HG03025 (cell line): Measurements from ENCODE around the gene CAP2.

Experiments
- ATAC-seq: cut with Tn5 transposase; IDR thresholded peaks from one replicate; pipeline ENCODE4 v1.9.1; 2021; ENCODE audit warnings: mild to moderate bottlenecking, moderate library complexity; ENCODE audit not compliant: unreplicated experiment, low FRiP score

The CAP2 gene

DNA sequence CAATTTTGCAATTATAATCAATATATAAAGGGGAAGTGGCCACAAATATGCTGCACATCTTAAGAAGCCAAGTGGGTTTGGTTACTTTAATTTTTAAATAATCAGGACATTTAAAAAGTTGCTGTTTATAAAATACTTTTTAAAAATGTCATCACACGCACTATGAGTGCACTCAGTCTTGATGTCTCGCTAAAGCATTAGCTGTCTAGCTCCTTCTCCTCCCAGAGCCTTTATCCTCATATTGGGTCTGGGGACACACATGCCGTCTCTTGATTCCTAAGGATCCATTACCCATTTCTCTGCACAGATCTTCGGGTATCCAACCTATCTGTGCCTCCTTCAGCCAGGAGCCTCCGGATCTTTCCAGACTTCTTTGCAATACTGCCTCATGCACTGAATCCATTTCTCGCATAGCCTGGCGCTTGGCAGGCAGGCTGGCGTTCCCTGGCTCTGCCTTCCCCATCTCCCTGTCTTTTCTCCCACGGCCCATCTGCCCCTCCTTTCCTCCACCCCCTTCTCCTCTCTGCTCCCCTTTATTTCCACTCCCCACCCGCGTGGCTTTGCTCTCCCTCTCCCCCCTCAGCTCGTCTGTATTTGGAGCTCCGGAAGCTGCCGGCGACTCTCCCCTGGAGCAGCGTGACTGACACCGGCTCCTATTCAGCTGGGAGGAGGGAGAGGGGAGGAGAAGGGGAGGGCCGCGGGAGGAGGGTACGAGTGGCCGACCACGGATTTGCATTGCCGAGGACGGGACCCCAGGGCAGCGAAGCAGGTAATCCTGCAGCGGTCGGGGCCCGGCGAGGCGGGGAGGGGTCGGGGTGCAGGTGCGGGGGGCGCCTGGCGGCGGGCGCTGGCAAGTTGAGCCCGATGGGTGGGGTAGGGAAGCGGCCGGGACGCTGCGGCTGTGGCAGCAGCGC is at the start of gene CAP2:
Gene CAP2, plus strand, starts transcription at position 618 of the 914 bp plus-strand sequence. CDS start 27,961 bp downstream, outside the sequence.
- no peak for ATAC-seq

DNA sequence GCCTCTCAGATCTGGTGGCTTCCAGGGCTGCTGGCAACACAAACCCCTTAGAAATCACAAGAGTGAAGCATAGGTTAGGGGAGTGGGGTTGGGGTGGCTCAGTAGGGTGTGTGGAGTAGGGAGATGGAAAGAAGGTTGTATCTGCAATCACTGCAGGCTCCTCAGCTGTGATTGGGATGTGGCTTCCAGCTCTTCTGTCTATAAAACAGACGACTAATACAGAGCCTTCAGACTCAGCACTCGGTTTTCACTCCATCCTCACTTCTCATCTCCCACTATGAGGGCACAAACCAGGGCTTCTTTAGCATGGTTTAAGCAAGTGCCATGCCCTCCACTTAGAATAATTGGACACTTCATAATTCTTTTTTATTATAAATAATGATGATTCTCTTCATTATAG is 46.4 kb upstream of the CAP2 start:
- no peak for ATAC-seq

DNA sequence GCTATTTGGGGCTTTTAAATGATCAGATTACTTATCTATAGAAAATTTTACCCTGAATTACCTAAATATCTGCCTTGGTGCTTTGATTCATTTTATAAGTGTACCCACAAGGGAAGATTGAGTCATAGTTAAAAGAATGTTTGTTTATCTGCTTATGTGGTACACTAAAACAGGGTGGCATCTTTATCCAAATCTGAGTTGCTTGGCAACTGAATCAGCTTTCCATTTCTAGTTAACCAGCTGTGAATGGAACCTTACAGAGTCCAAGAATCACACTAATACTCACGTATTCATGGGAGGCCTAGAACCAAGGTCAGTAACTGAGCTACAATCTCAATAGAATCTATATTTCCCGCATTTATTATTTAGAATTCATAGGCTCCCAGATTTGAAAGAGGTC is 44.0 kb upstream of the CAP2 start:
- ATAC-seq, result no peak

DNA sequence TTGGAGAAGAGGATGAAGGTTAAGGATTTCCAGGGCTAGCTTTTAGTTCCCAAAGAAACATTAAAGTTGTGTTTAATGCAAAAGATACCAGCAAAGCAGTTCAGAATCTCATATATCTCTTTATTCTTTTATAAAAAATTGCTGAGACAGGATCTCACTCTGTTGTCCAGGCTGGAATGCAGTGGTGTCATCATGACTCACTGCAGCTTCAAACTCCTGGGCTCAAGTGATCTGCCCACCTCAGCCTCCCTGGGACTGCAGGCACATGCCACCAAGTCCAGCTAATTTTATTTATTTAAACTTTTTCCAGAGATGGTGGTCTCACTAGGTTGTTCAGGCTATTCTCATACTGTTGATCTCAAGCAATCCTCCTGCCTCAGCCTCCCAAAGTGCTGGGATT is 41.1 kb upstream of the CAP2 start:
- ATAC-seq, result no peak

GRCh38 chr6:17353440-17354175 is 39.8 kb upstream of the CAP2 start:
- ATAC-seq, result no peak

- no peak for ATAC-seq
These were observed 38.5 kb upstream of the CAP2 start for GRCh38 chr6:17354700-17355403.

DNA sequence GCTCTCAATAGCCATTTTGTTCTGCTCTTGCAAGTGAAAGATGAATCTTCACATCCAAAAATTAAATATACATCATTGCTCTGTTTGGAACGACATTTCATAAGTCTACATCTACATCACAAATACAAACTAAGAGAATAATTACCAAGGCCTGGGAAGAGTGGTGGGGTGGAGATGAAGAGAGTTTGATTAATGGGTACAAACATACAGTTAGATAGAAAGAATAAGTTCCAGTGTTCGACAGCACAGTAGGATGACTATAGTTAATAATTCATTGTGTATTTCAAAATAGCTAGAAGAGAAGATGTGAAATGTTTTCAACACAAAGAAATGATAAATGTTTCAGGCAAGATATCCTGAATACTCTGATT is 38.0 kb upstream of the CAP2 start:
- ATAC-seq, result no peak

GRCh38 chr6:17358515-17358914 is 34.9 kb upstream of the CAP2 start:
- no peak for ATAC-seq

DNA sequence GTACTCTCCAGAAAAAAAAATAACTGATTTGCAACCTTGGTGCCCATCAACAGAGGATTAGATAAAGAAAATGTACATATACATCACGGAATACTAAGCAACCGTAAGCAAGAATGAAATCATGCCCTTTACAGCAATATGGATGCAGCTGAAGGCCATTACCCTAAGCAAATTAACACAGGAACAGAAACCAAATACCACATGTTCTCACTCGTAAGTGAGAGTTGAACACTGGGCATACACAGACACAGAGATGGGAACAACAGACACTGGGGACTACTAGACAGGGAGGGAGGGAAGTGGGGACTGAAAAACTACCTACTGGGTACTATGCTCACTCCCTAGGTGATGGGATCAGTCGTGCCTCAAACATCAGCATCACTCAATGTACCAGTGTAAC is 32.8 kb upstream of the CAP2 start:
- ATAC-seq, result no peak

DNA sequence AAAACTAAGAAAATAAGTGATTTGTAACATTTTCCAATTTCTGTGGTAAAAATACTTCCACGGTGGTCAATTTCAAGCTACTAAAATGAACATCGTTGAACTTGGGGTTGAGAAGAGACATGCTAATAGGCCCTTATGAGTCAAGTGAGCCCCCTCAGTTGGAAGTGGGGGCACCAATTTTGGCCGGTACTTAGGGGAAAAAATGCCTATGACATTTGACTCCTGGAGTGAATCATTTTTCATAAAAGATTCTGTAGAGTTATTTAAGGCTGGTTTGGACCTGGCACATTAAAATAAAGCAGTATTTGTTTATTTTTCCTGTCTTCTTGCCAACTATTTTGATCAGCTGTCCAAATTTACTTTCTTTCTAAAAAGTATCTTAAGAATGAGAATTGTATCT is 32.4 kb upstream of the CAP2 start:
- no peak for ATAC-seq

GRCh38 chr6:17365961-17366360 is 27.4 kb upstream of the CAP2 start:
- ATAC-seq, result no peak

DNA sequence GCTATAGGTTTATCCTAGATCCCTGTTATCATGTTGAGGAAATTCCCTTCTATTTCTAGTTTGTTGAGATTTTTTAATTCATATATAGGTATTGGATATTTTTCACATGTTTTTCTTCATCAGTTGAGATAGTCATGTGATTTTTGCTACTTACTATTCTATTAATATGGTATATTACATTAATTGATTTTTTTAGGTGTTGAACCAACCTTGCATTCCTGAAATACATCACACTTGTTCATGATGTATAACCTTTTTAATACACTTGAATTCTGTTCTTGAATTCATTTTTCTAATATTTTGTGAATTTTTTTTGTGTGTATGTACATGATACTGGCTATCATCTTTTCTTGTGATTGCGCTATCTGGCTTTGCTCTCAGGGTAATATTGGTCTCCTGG is 25.5 kb upstream of the CAP2 start:
- ATAC-seq, result no peak

- ATAC-seq, result no peak
These were observed 11.8 kb upstream of the CAP2 start for GRCh38 chr6:17381424-17382147.

DNA sequence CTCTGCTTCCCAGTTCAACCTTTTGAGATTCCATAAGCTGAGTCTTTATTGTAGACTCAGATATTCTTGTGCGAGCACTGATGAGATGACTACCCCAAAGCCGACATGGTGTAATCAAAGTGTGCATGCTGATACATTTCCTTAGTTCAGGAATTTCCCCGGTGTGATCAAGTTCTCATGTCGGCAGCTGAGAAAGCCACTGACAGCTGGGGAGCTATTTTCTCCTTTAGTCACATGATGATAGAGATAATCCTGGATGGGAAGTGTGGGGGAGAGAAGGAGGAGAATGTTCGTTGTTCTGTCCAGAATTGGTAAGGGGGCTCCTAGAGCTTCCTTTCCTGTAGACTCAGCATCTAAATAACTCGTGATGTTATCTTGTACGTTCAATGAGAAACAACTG is 7.7 kb upstream of the CAP2 start:
- no peak for ATAC-seq

- ATAC-seq, result no peak
These were observed 5.0 kb upstream of the CAP2 start for GRCh38 chr6:17388365-17388764.

GRCh38 chr6:17389274-17389847 is 4.0 kb upstream of the CAP2 start:
- no peak for ATAC-seq

- no peak for ATAC-seq
These were observed 3.1 kb upstream of the CAP2 start for GRCh38 chr6:17390276-17390675.

DNA sequence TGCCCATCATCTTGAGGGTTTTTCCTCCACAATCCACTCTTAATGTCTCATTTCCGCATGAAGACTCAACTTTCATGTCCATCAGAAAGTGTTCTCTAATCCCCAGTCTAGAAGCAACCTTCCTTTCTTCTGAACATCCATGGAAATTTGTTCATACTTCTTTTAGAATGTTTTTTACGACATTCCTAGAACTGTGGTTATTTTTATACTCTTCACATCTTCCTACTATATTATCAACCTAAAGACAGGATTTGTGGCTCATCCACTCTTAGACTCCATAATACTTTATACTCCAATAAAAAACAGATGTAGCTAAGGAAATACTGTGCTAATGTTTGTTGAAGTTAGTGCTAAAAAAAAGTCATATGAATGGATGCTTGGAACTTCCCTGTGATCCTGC is 1.4 kb upstream of the CAP2 start:
- no peak for ATAC-seq

GRCh38 chr6:17393892-17394631 is 667 bp downstream of the CAP2 start:
- ATAC-seq, result no peak

DNA sequence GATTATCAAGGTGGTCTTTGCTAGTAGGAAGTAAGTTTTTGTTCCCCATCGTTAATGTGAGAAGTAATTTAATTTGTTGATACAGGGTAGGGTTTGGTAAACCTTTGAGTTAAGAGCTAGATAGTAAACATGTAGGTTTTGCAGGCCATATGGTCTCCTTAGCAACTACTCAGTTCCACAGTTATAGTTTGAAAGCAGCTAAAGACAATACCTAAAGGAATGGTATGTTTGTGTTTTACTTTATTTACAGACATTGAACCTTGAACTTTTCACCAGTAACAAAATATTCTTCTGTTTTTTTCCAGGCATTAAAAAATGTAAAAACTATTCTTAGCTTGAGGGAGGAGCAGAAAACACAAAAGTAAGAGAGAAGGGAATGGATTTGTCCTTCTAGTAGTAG is 1.7 kb downstream of the CAP2 start:
- no peak for ATAC-seq
